HFF-Myc (cell line): ENCODE data around the gene NOP9.
A peak's percentile ranks its signal among the peaks of the same experiment; 100 is the strongest.

Source experiments
- DNase-seq: peaks from one replicate; pipeline ENCODE4 v3.0.0-alpha.2; 2011; ENCODE audit warnings: low read depth; ENCODE audit errors: extremely low read depth
- H3K4me3 ChIP-seq: replicated peaks from 2 replicates; pipeline ENCODE4 v1.5.1; 2011; ENCODE audit warnings: low read depth, mild to moderate bottlenecking, control low read depth, low read length
- CTCF ChIP-seq: IDR thresholded peaks from 2 replicates; pipeline ENCODE4 v1.5.1; 2012; ENCODE audit warnings: mild to moderate bottlenecking, low read depth, low read length, control low read depth; ENCODE audit errors: missing control alignments

The NOP9 gene

GRCh38 chr14:24332268-24332993 lies 32.8 kb downstream of the NOP9 start:
- TF ChIP-seq CTCF = peak; percentile 74
- no peak overlapping the region for H3K4me3 ChIP-seq
- no peak for DNase-seq

GRCh38 chr14:24334431-24335291 lies 35.0 kb downstream of the NOP9 start, which contains the start of gene ADCY4:
Gene ADCY4, minus strand, starts transcription at chr14:24335071. Its CDS starts 419 bp downstream, at chr14:24334652.
- peak within 1 kb of the TSS; percentile 52 for H3K4me3 ChIP-seq
- TF ChIP-seq CTCF = no peak
- no peak for DNase-seq

GRCh38 chr14:24335461-24336171 lies 36.0 kb downstream of the NOP9 start:
- no peak for DNase-seq
- H3K4me3 ChIP-seq = no peak overlapping the region
- no peak for TF ChIP-seq CTCF

DNA sequence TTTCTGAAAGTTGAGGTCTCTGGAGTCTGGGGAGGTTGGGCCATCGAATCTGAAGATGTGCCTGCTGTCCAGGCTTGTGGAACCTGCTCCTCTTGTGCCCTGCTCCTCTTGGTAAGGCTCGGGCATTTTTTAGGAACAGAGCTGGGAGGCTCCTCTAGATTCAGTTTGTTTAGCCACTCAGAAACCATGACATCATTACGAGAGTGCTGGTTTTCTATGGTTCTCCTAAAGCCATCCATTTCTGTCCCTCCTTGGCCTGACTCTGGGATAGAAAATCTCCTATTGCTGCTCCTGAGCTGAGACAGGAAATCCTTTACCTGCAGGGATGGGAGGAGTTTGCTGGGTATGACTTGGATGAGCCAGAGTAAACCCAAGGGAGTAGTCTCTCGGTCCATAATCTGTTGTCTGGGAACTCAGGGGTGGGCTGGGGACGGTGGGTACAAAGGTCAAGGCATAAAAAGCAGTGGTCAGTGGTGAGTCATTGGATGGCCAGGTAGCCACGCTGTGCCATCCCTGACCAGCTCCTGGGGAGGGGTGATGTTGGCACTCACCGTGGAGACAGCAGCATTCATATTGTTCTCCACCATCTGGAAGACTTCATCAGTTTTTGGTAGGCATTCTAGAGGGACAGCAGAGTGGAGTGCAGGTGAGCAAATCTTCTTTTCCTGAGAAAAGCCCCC lies 37.6 kb downstream of the NOP9 start:
- no peak for DNase-seq
- H3K4me3 ChIP-seq = no peak overlapping the region
- no peak for TF ChIP-seq CTCF

DNA sequence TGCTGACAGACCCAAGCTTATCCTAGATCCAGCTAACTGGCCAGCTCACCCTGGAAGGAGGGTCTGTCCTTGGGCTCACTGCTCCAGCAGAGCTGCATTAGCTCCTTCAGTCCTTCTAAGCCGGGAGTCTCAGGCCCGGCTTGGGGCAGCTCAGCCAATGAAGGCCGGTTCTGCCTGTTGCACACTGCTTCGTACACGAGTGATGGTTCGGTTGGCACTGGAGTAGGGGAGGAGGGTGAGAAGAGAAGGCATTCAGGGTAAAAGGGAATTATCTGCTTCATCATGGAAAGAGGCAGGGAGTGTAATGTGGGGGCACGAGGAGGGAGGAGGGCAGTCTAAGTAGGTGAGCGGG lies 38.1 kb downstream of the NOP9 start:
- no peak overlapping the region for H3K4me3 ChIP-seq
- TF ChIP-seq CTCF = no peak
- no peak for DNase-seq

- TF ChIP-seq CTCF = no peak
- H3K4me3 ChIP-seq = no peak overlapping the region
- DNase-seq = no peak
Measured at GRCh38 chr14:24338843-24339242, 39.2 kb downstream of the NOP9 start.
